HG03439 (cell line): Measurements from ENCODE around the gene DLX5.

Experiments used
- ATAC-seq: cut with Tn5 transposase; IDR thresholded peaks from one replicate; pipeline ENCODE4 v1.9.1; 2021; ENCODE audit warnings: mild to moderate bottlenecking, moderate library complexity; ENCODE audit not compliant: unreplicated experiment

Gene DLX5

GRCh38 chr7:96992192-96993005 lies 32.2 kb downstream of the DLX5 start:
- no peak for ATAC-seq

DNA sequence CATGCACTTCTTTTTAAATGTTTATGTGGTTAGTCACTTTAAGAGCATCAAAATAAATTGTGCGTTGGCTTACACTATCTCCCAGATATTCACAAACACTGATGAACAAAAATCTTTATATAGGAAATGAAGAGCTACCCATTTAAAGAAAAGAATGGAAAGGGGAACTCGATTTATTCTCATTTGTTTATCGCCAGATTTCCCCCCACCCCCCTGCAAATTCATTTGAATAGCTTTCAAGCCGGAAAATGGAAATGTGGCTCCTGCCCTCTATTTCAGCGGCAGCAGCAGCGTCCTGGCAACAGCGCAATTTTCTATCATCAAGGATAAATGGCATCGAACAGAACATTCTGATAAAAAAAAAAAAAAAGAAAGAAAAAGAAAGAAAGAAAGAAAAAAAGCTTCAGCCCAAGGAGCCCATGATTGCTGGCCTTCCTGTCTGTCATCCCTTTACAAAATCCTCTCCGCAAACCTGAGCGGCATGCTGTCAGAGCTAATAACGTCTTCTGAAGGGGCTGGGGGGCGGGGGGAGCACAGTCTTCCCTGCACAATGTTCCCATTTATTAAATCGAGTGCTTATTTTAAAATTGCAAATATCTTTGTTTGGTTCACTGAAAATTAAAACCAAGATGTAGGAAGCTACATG lies 33.0 kb downstream of the DLX5 start:
- no peak for ATAC-seq

DNA sequence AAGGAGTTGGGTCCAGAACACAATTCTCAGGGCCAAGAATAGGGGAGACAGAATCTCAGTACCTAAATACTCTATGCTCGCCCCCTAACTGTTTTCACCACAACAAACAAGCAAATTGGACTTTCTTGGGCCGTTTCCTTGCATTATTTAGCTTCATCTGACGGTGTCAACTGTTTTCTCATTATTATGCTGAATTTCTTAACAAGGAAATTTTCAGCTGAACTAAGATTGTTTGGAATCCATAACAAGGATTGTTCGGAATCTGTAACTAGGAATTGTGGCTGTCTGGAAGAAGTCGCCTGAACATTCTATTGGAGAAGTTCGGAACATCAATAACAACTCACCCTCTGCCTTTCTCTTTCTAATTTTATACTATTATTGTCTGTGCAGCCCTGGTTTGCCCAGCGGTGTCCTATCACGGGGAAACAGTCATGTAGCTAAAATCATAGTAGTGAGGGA lies 34.7 kb downstream of the DLX5 start:
- no peak for ATAC-seq

GRCh38 chr7:96989241-96989858 lies 35.3 kb downstream of the DLX5 start:
- no peak for ATAC-seq

DNA sequence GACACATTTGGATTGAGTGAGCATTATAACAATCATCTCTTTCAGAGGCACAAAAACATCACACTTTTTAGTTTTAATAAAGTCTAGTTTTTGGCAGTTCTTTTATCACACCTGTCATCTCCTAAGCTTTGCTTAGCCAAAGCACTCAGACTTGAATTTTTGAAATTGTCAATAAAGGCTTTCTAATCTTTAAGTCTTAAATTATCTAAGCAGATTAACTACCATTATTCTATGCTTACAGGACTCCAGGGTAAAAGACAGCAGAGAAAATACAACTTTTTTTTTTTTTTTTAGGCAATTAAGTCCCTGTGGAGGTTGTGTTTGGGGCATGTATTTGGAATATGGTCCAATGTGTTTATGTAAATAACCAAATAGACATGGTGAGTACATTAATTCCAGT lies 36.9 kb downstream of the DLX5 start:
- no peak for ATAC-seq

DNA sequence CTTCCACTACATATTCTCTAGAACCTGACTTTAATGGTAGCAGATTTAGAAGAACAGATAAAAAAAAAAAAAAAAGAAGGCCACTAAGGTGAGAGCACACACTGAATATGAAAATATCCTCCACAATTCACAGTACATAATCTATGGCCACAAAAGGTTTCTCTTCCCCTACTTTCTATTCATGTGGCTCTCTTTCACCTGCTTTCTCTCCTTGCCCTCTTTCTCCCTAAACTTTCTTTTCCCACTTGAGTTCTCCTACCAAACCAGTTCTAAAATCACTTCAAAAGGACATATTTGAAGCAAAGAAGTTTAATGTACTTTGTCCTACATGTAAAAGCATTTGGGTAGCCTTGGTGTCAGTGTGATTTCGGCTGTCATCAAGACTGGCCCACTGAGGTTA lies 37.7 kb downstream of the DLX5 start:
- ATAC-seq = no peak

DNA sequence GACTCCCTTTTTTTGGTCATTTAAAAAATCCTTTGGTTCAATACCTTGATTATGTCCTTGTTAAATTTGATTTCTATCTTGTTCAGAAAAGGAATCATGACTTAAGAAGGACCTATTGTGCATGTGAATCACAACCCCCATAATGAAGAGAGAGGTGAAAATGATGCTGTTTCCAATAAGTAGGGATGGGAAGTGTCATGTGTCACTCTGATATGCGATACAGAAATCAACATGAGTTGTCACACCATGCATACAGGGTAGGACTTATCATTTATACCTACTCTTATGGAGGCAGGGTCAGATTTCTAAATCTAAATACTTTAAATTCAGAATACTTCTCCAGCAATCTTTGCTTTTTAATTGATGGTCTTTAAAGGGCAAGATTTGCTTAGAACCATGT lies 38.6 kb downstream of the DLX5 start:
- no peak for ATAC-seq

- no peak for ATAC-seq
Observed at GRCh38 chr7:96982586-96982985, 42.0 kb downstream of the DLX5 start.

- ATAC-seq = no peak
Observed at GRCh38 chr7:96979551-96980276, 44.9 kb downstream of the DLX5 start.

DNA sequence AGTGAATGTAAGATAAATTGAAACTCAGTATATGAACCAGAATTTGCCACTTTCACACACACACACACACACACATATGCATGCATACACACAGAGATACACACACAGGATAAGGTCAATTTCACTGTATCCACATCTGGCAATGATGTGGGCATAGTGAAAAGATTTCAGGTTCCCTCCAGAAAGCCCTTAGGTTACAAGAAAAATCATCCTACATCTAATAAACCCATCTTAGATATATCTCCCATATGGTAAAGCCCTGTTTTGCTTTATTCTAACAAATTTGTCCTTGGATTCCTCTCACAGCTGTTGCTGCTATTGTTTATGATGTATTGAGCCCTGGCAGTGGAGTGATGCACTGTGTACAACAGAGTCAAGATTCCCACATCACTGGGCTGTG lies 47.2 kb downstream of the DLX5 start:
- ATAC-seq = no peak

GRCh38 chr7:96976106-96976505 lies 48.5 kb downstream of the DLX5 start:
- no peak for ATAC-seq

- no peak for ATAC-seq
Observed at GRCh38 chr7:96973986-96974385, 50.6 kb downstream of the DLX5 start.

- ATAC-seq = no peak
Observed at GRCh38 chr7:96970739-96971138, 53.9 kb downstream of the DLX5 start.
